HepG2 (cell line): Measurements from ENCODE around the gene FAM228A. TPM values are rescaled to one million over a fixed set of nuclear protein-coding genes. Genes with fewer than 3 reads are reported as not detected.

Experiments
- GLMP ChIP-seq: sonication (generic); formaldehyde crosslinking; IDR thresholded peaks from 2 replicates; pipeline ENCODE4 v1.9.0; 2021; ENCODE audit warnings: missing genetic modification reagents, mild to moderate bottlenecking, borderline replicate concordance
- HDAC1 ChIP-seq: sonication (generic); formaldehyde crosslinking; IDR thresholded peaks from 2 replicates; pipeline ENCODE4 v1.5.1; 2020; ENCODE audit warnings: mild to moderate bottlenecking, missing genetic modification reagents
- JUN ChIP-seq: sonication (generic); formaldehyde crosslinking; IDR thresholded peaks from 2 replicates; pipeline ENCODE4 v1.4.0; 2020; ENCODE audit warnings: mild to moderate bottlenecking, missing genetic modification reagents
- LCORL ChIP-seq, 2 experiments: fragments of 450-650 bp in 1 of 2; sonication (generic) in 1 of 2; formaldehyde crosslinking in 1 of 2; IDR thresholded peaks; 2 replicates each; pipeline versions ENCODE4 v1.5.0 to v1.6.1; 2017 to 2020; ENCODE audit warnings: antibody characterized with exemption in 1 of 2, missing genetic modification reagents in 1 of 2
- MIER2 ChIP-seq: IDR thresholded peaks from 2 replicates; pipeline ENCODE4 v1.6.1; 2016; ENCODE audit warnings: missing biosample characterization, missing genetic modification reagents
- NFIB ChIP-seq: sonication (generic); formaldehyde crosslinking; IDR thresholded peaks from 2 replicates; pipeline ENCODE4 v1.9.0; 2021; ENCODE audit warnings: missing genetic modification reagents, mild to moderate bottlenecking, borderline replicate concordance
- TARDBP ChIP-seq: sonication (generic); formaldehyde crosslinking; IDR thresholded peaks from 2 replicates; pipeline ENCODE4 v1.8.0; 2022; ENCODE audit warnings: mild to moderate bottlenecking, missing genetic modification reagents
- THAP11 ChIP-seq: IDR thresholded peaks from 2 replicates; pipeline ENCODE4 v1.6.1; 2016; ENCODE audit warnings: missing biosample characterization, missing genetic modification reagents
- ZIK1 ChIP-seq: sonication (generic); formaldehyde crosslinking; IDR thresholded peaks from 2 replicates; pipeline ENCODE4 v1.5.0; 2020; ENCODE audit warnings: mild to moderate bottlenecking, low read depth, missing genetic modification reagents, borderline replicate concordance
- ZNF136 ChIP-seq: sonication (generic); formaldehyde crosslinking; IDR thresholded peaks from 2 replicates; pipeline ENCODE4 v1.8.1; 2022; ENCODE audit warnings: low read depth, mild to moderate bottlenecking, moderate library complexity, missing genetic modification reagents
- ZNF281 ChIP-seq: sonication (generic); formaldehyde crosslinking; IDR thresholded peaks from 2 replicates; pipeline ENCODE4 v1.4.0; 2020; ENCODE audit warnings: missing genetic modification reagents, borderline replicate concordance
- ZNF326 ChIP-seq: sonication (generic); formaldehyde crosslinking; IDR thresholded peaks from 2 replicates; pipeline ENCODE4 v1.4.0; 2020; ENCODE audit warnings: missing genetic modification reagents, borderline replicate concordance
- ZNF407 ChIP-seq: sonication (generic); formaldehyde crosslinking; IDR thresholded peaks from one replicate; pipeline ENCODE4 v1.5.1; 2020; ENCODE audit warnings: mild to moderate bottlenecking, missing genetic modification reagents; ENCODE audit errors: not compliant biosample characterization
- ZNF484 ChIP-seq: sonication (generic); formaldehyde crosslinking; IDR thresholded peaks from 2 replicates; pipeline ENCODE4 v1.5.1; 2020; ENCODE audit warnings: mild to moderate bottlenecking, low read depth, missing genetic modification reagents, borderline replicate concordance
- ZNF580 ChIP-seq: IDR thresholded peaks from 2 replicates; pipeline ENCODE4 v1.6.1; 2016; ENCODE audit warnings: low read depth, borderline replicate concordance
- polyA plus RNA-seq, 8 experiments: library from polyadenylated mRNA; depleted of rRNA in 3 of 8; stranded (reverse) in 7 of 8; unstranded in 1 of 8; fragments of >200 nt; fragmentation: Illumina TruSeq in 4 of 8; extraction: Trizol in 4 of 8; gene quantifications; 2 replicates each; pipeline versions ENCODE4 v1.2.1 to v1.2.3, GENCODE V29; 2011 to 2016; ENCODE audit warnings: low read depth in 4 of 8, missing spikeins in 1 of 8, mixed read lengths in 1 of 8; ENCODE audit not compliant: insufficient read depth in 1 of 8
- total RNA-seq, 5 experiments: library from RNA; depleted of rRNA; stranded (reverse); fragments of >200 nt; fragmentation: Illumina TruSeq; extraction: Trizol; gene quantifications; 2 replicates each; pipeline ENCODE4 v1.2.3, GENCODE V29; 2016; ENCODE audit warnings: low read depth in 1 of 5

FAM228A gene
- total and polyA plus RNA-seq, 2 of the 13 experiments (the other 11 are each of a cell fraction or from before 2014, with no cell fraction given), result not detected

- no peak for TF ChIP-seq MIER2 (CRISPR knock-in tag)
- no peak for TF ChIP-seq LCORL (IDR thresholded peaks at IDR 0.05)
- TF ChIP-seq LCORL (CRISPR knock-in tag; IDR thresholded peaks at IDR 0.05), result 0 out of 2 replicates have a peak, but pooled peaks have one; percentile 30
- no peak for TF ChIP-seq JUN
- TF ChIP-seq NFIB (CRISPR knock-in tag), result no peak
- no peak for TF ChIP-seq ZNF407 (CRISPR knock-in tag)
- TF ChIP-seq HDAC1, result no peak
- no peak for TF ChIP-seq ZNF281 (CRISPR knock-in tag)
- TF ChIP-seq ZNF580 (CRISPR knock-in tag), result peak; percentile 63; the same call in 1 of the 2 replicates
- no peak for TF ChIP-seq GLMP (CRISPR knock-in tag)
- TF ChIP-seq THAP11 (CRISPR knock-in tag), result 0 out of 2 replicates have a peak, but pooled peaks have one; percentile 30
- no peak for TF ChIP-seq ZIK1 (CRISPR knock-in tag)
- peak; percentile 52; the same call in 1 of the 2 replicates for TF ChIP-seq TARDBP
- TF ChIP-seq ZNF326 (CRISPR knock-in tag), result no peak
- TF ChIP-seq ZNF136, result no peak
- TF ChIP-seq ZNF484 (CRISPR knock-in tag), result no peak
Observed at GRCh38 chr2:24164416-24164973, 10.4 kb upstream of the FAM228A start (continued).
